CD14-positive monocyte (primary cell): ENCODE measurements around the gene MAPK7. TPM values are rescaled to one million over a fixed set of nuclear protein-coding genes. Genes with fewer than 3 reads are reported as not detected.

Source experiments
- DNase-seq, 3 donors: peaks; one replicate each; pipeline ENCODE4 v3.0.0-alpha.2; 2011 to 2022
- H2AFZ ChIP-seq: 2 replicates; pipeline ENCODE4 v1.6.0; 2012; ENCODE audit warnings: mild to moderate bottlenecking, low read depth, low read length, inconsistent platforms; ENCODE audit not compliant: insufficient read depth, poor library complexity, severe bottlenecking
- H3K27ac ChIP-seq, 2 donors: 1 replicate in 1 of 2; 2 replicates in 1 of 2; pipeline ENCODE4 v1.5.1; 2012 to 2013; ENCODE audit warnings: low read length in 2 of 2, control low read depth in 1 of 2, inconsistent platforms in 1 of 2, low read depth in 1 of 2, mild to moderate bottlenecking in 1 of 2
- H3K27me3 ChIP-seq, 2 donors: one replicate each; pipeline versions ENCODE4 v1.6.0 to v1.6.1; 2011 to 2013; ENCODE audit warnings: low read length in 2 of 2; ENCODE audit not compliant: control insufficient read depth in 2 of 2, insufficient read depth in 2 of 2
- H3K36me3 ChIP-seq, 2 donors: replicated peaks in 1 of 2; 1 replicate in 1 of 2; 2 replicates in 1 of 2; pipeline versions ENCODE4 v1.5.1 to v1.6.1; 2012 to 2013; ENCODE audit warnings: low read length in 2 of 2, control low read depth in 1 of 2, inconsistent platforms in 1 of 2, mild to moderate bottlenecking in 1 of 2; ENCODE audit not compliant: insufficient read depth in 2 of 2, control insufficient read depth in 1 of 2
- H3K4me1 ChIP-seq, 2 donors: 1 replicate in 1 of 2; 2 replicates in 1 of 2; pipeline versions ENCODE4 v1.5.1 to v1.6.1; 2012 to 2013; ENCODE audit warnings: low read length in 2 of 2, control low read depth in 1 of 2, inconsistent platforms in 1 of 2, mild to moderate bottlenecking in 1 of 2, moderate library complexity in 1 of 2; ENCODE audit not compliant: insufficient read depth in 2 of 2, control insufficient read depth in 1 of 2
- H3K4me2 ChIP-seq: replicated peaks from 2 replicates; pipeline ENCODE3; 2012; ENCODE audit warnings: low read length, moderate library complexity, mild to moderate bottlenecking; ENCODE audit not compliant: poor library complexity, severe bottlenecking; ENCODE audit errors: extremely low read depth
- H3K4me3 ChIP-seq, 3 experiments: fragments of 200-600 bp in 1 of 3; sonication (generic) in 1 of 3; replicated peaks in 1 of 3; 1 replicate in 2 of 3; 2 replicates in 1 of 3; pipeline ENCODE4 v1.5.1; 2011 to 2013; ENCODE audit warnings: low read length in 3 of 3, mild to moderate bottlenecking in 3 of 3, control low read depth in 2 of 3, low read depth in 2 of 3, inconsistent platforms in 1 of 3, moderate library complexity in 1 of 3
- H3K79me2 ChIP-seq: 2 replicates; pipeline ENCODE4 v1.6.0; 2012; ENCODE audit warnings: mild to moderate bottlenecking, control low read depth, inconsistent platforms, low read length, moderate library complexity; ENCODE audit not compliant: insufficient read depth
- H3K9ac ChIP-seq: 2 replicates; pipeline ENCODE4 v1.6.0; 2017; ENCODE audit warnings: low read length, mild to moderate bottlenecking; ENCODE audit not compliant: insufficient read depth, poor library complexity, severe bottlenecking
- H3K9me3 ChIP-seq, 2 donors: replicated peaks in 1 of 2; 1 replicate in 1 of 2; 2 replicates in 1 of 2; pipeline versions ENCODE4 v1.5.1 to v1.6.1; 2012 to 2013; ENCODE audit warnings: low read length in 2 of 2, control low read depth in 1 of 2; ENCODE audit not compliant: control insufficient read depth in 1 of 2, insufficient read depth in 1 of 2
- H4K20me1 ChIP-seq: 2 replicates; pipeline ENCODE4 v1.6.0; 2012; ENCODE audit warnings: mild to moderate bottlenecking, low read length, control low read depth, moderate library complexity; ENCODE audit not compliant: insufficient read depth
- H3K27ac Mint-ChIP-seq, 7 donors: one replicate each; pipeline ENCODE4 v1.8.0; 2020; ENCODE audit warnings: mild to moderate bottlenecking in 7 of 7, mixed read lengths in 7 of 7, moderate library complexity in 6 of 7, inconsistent platforms in 2 of 7
- H3K27me3 Mint-ChIP-seq, 3 donors: one replicate each; pipeline ENCODE4 v1.8.0; 2021 to 2022; ENCODE audit warnings: low read depth in 3 of 3, mild to moderate bottlenecking in 3 of 3, mixed read lengths in 3 of 3, moderate library complexity in 3 of 3, inconsistent platforms in 1 of 3
- H3K36me3 Mint-ChIP-seq, 2 donors: one replicate each; pipeline ENCODE4 v1.8.0; 2020; ENCODE audit warnings: mixed read lengths in 2 of 2, inconsistent platforms in 1 of 2, mild to moderate bottlenecking in 1 of 2
- H3K4me1 Mint-ChIP-seq: one replicate; pipeline ENCODE4 v1.8.0; 2020; ENCODE audit warnings: mild to moderate bottlenecking, mixed read lengths
- H3K4me3 Mint-ChIP-seq, 2 donors: one replicate each; pipeline ENCODE4 v1.8.0; 2020; ENCODE audit warnings: mild to moderate bottlenecking in 2 of 2, mixed read lengths in 2 of 2, moderate library complexity in 1 of 2
- H3K9me3 Mint-ChIP-seq, 7 donors: one replicate each; pipeline ENCODE4 v1.8.0; 2020 to 2022; ENCODE audit warnings: mixed read lengths in 7 of 7, mild to moderate bottlenecking in 6 of 7, moderate library complexity in 6 of 7, inconsistent platforms in 2 of 7
- CTCF ChIP-seq: fragments of 200-600 bp; IDR thresholded peaks from one replicate; pipeline ENCODE4 v1.8.0; 2022; ENCODE audit warnings: antibody characterized with exemption, mild to moderate bottlenecking
- WGBS: methylation state at CpG from one replicate; pipeline ENCODE4 v1.1.5; 2013; ENCODE audit warnings: missing lambda C conversion rate; ENCODE audit not compliant: insufficient coverage; 5-methylcytosine and 5-hydroxymethylcytosine counted together
- intact Hi-C, 2 donors: fragments of 100-400 bp; cut with micrococcal nuclease; formaldehyde crosslinking; loops; one replicate each; pipeline versions ENCODE4 v1.15.0 to v1.15.1; 2023
- polyA plus RNA-seq, 3 donors: library from polyadenylated mRNA; depleted of rRNA in 1 of 3; unstranded in 2 of 3; stranded (reverse) in 1 of 3; fragments of 300-500 nt in 2 of 3; fragments of >200 nt in 1 of 3; fragmentation: Illumina TruSeq in 2 of 3; gene quantifications; 1 replicate in 2 of 3; 2 replicates in 1 of 3; pipeline ENCODE4 v1.2.3, GENCODE V29; 2012 to 2021

Gene MAPK7
- polyA plus RNA-seq, 3 donors: 9.3 to 130 (median 10.0) TPM

- H3K27me3 Mint-ChIP-seq: peaks cover 8 to 24% (median 14%) of the 10 kb centered on the region in 3 donors
- H3K4me3 Mint-ChIP-seq: no peak overlapping the region
- H3K4me1 Mint-ChIP-seq: no peaks in the 10 kb centered on the region
Measured at GRCh38 chr17:19344311-19345066, 33.8 kb upstream of the MAPK7 start.

GRCh38 chr17:19345067-19345460 is 33.2 kb upstream of the MAPK7 start:
- H3K27me3 ChIP-seq: no peaks in the 10 kb centered on the region
- H3K9me3 ChIP-seq: no peaks in the 10 kb centered on the region
- Mint-ChIP-seq H3K9me3 (no peaks in the 10 kb centered on the region), H3K4me1 (no peaks in the 10 kb centered on the region), H3K36me3 (no peaks in the 10 kb centered on the region), H3K4me3 (no peak overlapping the region), H3K27me3 (peaks cover 8 to 26% (median 14%) of the 10 kb centered on the region in 3 donors), H3K27ac (no peak overlapping the region)
- H2AFZ ChIP-seq: no peak overlapping the region
- H3K4me1 ChIP-seq: no peaks in the 10 kb centered on the region
- no peak overlapping the region for H3K9ac ChIP-seq
- 97% methylated on average over 7 of the region's 7 CpGs for WGBS
- no peak overlapping the region for H3K4me2 ChIP-seq
- no peak overlapping the region for H3K4me3 ChIP-seq
- TF ChIP-seq CTCF: no peak
- no peaks in the 10 kb centered on the region for H3K79me2 ChIP-seq
- no peak for DNase-seq
- no peaks in the 10 kb centered on the region for H4K20me1 ChIP-seq
- H3K36me3 ChIP-seq: no peaks in the 10 kb centered on the region
- intact Hi-C loops: no loop called here
- H3K27ac ChIP-seq: no peak overlapping the region

More at GRCh38 chr17:19344311-19345066, 33.8 kb upstream of the MAPK7 start:
- Histone ChIP-seq H3K4me1 (no peaks in the 10 kb centered on the region), H3K27ac (no peak overlapping the region), H3K9me3 (no peaks in the 10 kb centered on the region), H2AFZ (no peak overlapping the region), H3K36me3 (no peaks in the 10 kb centered on the region), H3K9ac (no peak overlapping the region), H4K20me1 (no peaks in the 10 kb centered on the region), H3K79me2 (no peaks in the 10 kb centered on the region), H3K4me3 (no peak overlapping the region), H3K27me3 (peaks cover 0 to under 1% of the 10 kb centered on the region in 2 donors), H3K4me2 (no peak overlapping the region)
- Mint-ChIP-seq H3K27ac (no peak overlapping the region), H3K36me3 (no peaks in the 10 kb centered on the region), H3K9me3 (no peaks in the 10 kb centered on the region)
- peak in 1 of 3 donors; percentile 2 for DNase-seq
- 93% methylated on average over 35 of the region's 40 CpGs for WGBS
- TF ChIP-seq CTCF: no peak
- intact Hi-C loops: no loop called here
